Smooth muscle cell of bladder (primary cell): ENCODE results near the gene ASTL. TPM values are rescaled to one million over a fixed set of nuclear protein-coding genes. Genes with fewer than 3 reads are reported as not detected.

ENCODE experiments used
- total RNA-seq: library from RNA; depleted of rRNA; stranded (reverse); fragments of >200 nt; gene quantifications from 2 replicates; pipeline ENCODE4 v1.2.3, GENCODE V29; 2014

Gene ASTL
- not detected in 2 replicates for total RNA-seq

DNA sequence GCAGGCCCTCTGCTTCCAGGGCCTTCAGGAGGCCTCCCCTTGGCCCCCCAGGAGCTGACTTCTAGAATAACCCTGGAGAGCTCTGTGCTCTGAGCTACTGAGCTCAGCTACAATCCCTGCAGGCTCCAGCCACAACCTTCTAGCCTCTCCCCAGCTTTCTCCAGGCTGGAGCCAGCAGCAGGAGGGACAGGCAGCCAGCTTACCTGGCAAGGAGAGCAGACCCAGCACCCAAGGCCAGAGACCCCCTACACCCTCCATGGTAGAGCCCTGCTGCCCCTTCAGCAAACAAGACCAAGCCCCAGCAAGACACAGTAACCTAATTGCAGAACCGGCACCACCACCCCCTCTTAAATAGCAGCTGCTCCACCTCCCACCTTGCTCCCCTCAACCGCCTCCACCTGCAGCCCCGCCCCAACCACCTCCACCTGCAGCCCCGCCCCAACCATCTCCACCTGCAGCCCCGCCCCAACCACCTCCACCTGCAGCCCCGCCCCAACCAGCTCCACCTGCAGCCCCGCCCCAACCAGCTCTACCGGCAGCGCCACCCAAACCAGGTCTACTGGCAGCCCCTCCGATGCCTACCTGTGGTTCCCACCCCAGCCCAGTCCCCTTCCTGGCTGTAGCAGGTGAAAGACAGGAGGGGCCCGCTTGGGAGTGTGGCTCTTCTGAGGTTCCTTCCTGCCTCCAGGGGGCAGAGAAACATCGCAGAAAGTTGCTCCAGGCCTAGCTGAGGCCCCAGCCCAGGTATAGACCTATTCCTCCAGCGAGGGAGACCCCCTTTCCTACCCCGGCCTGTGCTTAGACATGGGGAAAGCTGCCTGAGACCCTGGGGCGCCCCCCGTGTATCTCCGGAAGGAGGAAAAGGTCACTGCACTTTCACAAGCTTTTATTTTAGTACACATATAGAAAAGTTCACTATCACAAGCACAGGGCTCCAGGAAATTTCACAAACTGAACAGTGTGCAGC, at the start of gene ASTL:
TSS of gene ASTL (minus strand) at position 324 of the 967 bp plus-strand sequence. CDS start at position 258, 66 bp downstream.

DNA sequence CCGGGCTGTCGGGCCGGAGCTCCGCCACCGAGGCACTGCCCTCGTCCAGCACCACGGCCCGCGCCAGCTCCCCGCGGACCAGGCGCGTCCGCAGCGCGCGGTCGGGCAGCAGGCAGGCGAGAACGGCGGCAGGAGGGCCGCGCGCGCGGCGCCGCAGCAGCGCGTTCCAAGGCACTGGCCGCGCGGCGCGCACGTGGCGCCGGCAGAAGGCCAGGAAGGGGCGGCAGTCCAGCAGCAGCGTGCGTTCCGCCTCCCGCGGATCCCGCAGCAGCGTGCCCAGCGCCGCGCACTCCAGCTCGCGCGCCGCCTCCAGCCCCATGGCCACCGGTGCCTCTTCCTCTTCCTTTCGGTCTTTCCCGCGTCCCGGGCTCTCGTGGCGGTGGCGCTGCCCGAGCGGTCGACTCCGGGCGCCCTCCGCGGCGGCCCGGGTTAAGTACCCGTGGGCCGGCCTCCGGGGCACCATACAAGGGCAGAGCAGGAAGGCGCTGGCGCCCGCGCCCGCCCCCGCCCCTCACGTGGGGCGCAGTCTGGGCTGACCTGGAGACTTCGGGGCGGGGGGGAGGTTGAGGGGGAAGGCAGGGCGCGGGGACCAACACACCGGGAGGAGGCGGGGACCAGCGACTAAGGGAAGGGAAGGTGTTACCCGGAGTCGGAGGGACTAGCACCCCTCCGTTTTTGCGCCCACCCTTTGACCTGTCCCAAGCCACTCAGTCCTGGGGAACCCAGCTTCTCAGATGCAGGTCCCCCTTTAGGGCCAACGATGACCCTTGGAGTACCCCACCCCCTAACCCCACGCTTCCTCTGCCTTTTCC, 6.9 kb upstream of the ASTL start, which contains the start of gene DUSP2:
TSS of gene DUSP2 (minus strand) at position 405 of the 812 bp plus-strand sequence. CDS start at position 319, 86 bp downstream.

DNA sequence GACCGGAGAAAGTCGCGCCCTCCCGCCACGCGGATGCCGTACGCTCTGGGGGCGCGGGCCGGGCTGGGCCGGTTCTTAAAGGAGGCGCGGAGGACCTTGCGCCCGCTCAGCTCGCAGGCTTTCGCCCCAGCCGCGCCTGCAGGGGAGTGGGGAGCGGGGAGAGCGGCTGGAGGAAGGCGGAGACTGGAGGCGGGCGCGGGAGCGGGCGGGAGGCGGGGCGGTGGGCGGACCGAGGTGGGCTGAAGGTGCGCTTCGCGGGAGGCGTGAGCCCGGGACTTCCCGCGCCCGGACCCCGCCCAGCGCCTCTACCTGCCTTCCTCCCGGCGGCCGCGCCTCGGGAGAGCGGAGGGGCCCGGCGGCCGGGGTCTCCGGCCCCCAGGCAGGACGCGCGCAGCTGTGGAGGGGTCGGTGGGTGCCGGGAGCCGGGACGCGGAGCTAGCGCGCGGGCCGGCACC, 21.9 kb downstream of the ASTL start, which contains the start of gene ADRA2B:
TSS of gene ADRA2B (minus strand) at position 148 of the 455 bp plus-strand sequence. CDS start 422 bp downstream, outside the sequence.

Other genes with a start within 250 kb of the ASTL start
- 17.2 and 26.0 TPM in 2 replicates for gene ANKRD36C, start 146.7 kb downstream of the ASTL start, total RNA-seq
- gene GPAT2, start 103.6 kb downstream of the ASTL start, total RNA-seq: 2.3 and 3.1 TPM in 2 replicates
- 0.09 TPM in 1 of 2 replicates, not detected in the other for gene ADRA2B, start 21.9 kb downstream of the ASTL start, total RNA-seq
- gene DUSP2, start 6.9 kb upstream of the ASTL start, total RNA-seq: 0.28 and 1.8 TPM in 2 replicates
- gene STARD7, start 70.3 kb upstream of the ASTL start, total RNA-seq: 72.5 and 95.9 TPM in 2 replicates
- 11.8 and 17.8 TPM in 2 replicates for gene TMEM127, start 127.5 kb upstream of the ASTL start, total RNA-seq
- 54.5 and 67.6 TPM in 2 replicates for gene CIAO1, start 127.7 kb upstream of the ASTL start, total RNA-seq
- 35.1 and 37.5 TPM in 2 replicates for gene SNRNP200, start 167.0 kb upstream of the ASTL start, total RNA-seq
- 0.43 and 0.74 TPM in 2 replicates for gene ITPRIPL1, start 186.8 kb upstream of the ASTL start, total RNA-seq
- gene NCAPH, start 197.3 kb upstream of the ASTL start, total RNA-seq: 1.6 and 1.8 TPM in 2 replicates